GM21423 (cell line): ENCODE data around the gene CFHR5.
"Not testable (repeated sequence)": the region's sequence is repeated elsewhere in the genome, so short reads cannot be mapped to it uniquely, and the experiment has no call there.

ENCODE experiments used
- ATAC-seq: cut with Tn5 transposase; IDR thresholded peaks from one replicate; pipeline ENCODE4 v1.9.1; 2021; ENCODE audit warnings: mild to moderate bottlenecking, moderate library complexity; ENCODE audit not compliant: unreplicated experiment

The CFHR5 gene

DNA sequence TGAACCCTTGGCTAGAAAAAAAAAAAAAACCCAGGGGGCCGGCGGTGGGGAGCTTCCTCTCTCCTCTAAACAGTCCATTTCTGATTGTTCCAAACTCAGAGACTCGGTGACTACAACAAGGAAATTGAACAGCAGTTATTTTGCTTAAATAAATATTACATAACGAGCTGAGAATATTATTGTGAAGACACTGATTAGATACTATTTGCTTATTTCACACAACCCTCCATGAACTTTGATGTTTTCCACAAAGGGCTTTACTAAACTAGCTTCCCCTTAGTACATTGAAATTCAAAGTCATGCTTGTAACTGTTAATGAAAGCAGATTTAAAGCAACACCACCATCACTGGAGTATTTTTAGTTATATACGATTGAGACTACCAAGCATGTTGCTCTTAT is at the start of gene CFHR5:
Gene CFHR5 (plus strand): TSS at position 279 of the 400 bp plus-strand sequence. CDS start 109 bp downstream, at position 388.
- ATAC-seq = no peak

DNA sequence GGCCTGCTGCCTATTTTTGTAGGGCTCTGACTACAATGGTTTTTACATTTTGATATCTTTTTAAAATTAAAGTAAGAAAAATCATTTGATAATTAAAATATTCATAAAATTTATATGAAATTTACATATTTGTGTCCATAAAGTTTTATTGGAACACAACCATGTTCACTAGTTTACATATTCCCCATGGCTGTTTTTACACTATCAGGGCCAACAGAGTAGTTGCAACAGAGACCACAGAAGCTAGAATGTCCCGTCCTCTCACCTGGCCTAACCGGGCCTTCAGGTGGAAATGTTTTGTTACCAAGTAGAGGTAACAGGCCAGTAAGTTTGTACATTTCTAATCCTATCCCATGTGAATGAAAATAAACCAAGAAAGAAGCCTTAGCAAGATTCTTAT is 44.5 kb upstream of the CFHR5 start:
- not testable (repeated sequence) for ATAC-seq

DNA sequence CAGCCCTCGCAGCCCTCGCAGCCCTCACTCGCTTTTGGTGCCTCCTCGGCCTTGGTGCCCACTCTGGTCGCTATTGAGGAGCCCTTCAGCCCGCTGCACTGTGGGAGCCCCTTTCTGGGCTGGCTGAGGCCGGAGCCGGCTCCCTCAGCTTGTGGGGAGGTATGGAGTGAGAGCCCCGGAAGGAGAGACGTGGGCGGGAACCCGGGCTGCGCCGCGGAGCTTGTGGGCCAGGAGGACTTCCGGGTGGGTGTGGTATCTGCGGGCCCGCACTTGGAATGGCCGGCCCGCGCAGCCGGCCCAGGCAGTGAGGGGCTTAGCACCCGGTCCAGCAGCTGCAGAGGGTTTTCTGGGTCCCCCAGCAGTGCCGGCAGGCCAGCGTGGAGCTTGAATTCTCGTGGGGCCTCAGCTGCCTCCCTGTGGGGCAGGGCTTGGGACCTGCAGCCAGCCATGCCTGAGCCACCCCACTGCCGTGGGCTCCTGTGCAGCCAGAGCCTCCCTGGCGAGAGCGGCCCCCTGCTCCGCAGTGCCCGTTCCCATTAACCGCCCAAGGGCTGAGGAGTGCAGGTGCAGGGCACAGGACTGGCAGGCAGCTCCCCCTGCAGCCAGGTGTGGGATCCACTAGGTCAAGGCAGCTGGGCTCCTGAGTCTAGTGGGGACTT is 43.7 kb upstream of the CFHR5 start:
- no peak for ATAC-seq

DNA sequence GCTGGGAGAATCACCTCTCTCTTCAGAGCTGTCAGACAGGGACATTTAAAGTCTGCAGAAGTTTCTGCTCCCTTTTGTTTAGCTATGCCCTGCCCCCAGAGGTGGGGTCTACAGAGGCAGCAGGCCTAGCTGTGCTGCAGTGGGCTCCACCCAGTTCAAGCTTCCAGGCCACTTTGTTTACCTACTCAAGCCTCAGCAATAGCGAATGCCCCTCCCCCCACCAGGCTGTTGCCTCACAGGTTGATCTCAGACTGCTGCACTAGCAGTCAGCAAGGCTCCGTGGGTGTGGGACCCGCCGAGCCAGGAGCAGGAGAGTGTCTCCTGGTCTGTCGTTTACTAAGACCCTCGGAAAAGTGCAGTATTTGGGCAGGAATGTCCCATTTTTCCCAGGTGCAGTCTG is 35.9 kb upstream of the CFHR5 start:
- ATAC-seq = not testable (repeated sequence)

DNA sequence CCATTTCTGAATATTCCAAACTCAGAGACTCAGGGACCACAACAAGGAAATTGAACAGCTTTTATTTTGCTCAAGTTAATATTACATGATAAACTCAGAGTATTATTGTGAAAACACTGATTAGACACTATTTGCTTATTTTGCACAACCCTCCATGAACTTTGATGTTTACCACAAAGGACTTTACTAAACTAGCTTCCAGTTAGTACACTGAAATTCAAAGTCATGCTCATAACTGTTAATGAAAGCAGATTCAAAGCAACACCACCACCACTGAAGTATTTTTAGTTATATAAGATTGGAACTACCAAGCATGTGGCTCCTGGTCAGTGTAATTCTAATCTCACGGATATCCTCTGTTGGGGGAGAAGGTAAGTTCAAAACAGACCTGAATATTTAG is 33.8 kb upstream of the CFHR5 start, which contains the start of gene CFHR2:
Gene CFHR2 (plus strand): TSS at position 171 of the 400 bp plus-strand sequence. CDS start 143 bp downstream, at position 314.
- not testable (repeated sequence) for ATAC-seq

DNA sequence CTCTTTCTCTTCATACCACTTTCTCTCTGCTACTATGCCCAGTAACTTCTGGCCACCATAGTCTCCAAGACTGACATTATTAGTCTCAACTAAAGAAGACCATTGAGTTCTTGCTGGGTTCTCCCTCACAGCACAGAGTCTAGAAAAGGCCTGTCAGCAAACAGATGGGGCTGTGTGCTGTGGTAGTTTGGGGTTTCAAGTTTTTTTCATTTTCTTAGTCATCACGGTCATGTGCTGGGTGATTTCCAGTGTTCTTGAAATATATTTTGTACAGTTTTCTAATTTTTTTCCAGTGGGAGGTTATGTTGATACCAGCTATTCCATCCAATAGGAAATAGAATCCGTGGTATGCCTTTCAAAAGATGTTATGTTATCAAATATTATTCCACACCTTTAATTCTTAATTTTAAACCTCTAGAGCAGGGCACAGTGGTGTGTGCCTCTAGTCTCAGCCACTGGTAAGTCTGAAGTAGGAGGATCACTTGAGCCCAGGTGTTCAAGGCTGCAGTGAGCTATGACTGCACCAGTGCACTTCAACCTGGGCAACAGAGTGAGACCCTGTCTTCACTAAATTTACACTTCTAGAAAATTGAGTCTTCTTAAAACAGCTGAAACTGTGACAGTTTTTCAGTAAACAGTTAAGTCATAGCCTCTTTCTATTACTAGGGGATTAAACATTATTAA is 25.5 kb upstream of the CFHR5 start:
- ATAC-seq = peak; percentile 84

DNA sequence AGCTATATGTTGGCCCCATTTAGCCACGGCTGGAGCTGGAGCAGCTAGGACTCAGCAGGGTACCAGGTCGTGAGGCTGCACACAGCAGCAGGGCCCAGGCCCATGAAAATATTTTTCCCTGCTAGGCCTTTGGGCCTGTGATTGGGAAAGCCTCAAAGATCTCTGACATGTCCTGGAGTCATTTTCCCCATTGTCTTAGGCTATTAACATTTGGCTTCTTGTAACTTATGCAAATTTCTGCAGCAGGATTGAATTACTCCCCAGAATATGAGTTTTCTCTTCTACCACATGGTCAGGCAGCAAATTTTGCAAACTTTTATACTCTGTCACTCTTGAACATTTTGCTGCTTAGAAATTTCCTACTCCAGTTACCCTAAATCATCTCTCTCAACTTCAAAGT is 22.6 kb upstream of the CFHR5 start:
- no peak for ATAC-seq

DNA sequence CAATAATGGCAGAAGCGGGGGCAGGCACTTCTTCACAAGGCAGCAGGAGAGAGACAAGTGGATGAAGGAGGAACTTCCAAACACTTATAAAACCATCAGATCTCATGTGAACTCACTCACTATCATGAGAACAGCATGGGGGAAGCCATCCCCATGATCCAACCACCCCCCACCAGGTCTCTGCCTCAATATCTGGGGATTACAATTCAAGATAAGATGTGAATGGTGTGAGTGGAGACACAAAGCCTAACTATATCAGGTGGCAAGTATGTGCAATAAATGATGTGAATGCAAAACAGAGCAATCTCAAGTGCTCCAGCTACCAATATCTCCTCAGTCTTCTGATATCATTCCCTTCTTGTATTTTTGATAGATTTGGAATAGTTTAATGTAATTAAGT is 21.4 kb upstream of the CFHR5 start:
- no peak for ATAC-seq

DNA sequence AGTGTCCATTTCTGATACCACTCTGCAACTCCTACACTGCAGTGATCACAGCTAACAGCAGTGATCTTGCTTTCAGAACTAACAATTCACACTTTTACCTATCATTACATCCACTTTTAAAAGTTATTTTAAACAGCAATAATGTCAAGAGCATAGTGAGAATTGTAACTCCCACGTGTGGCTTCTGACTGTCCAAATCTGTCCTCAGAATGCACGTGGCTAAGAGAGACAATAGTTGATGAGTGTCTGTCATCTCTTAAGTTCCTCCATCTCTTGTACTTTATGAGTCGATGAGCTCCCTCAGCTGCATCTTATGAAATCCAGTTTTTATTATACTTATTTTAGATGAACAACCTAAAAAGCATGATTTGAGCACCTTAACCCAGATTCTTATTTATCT is 16.5 kb upstream of the CFHR5 start:
- no peak for ATAC-seq

DNA sequence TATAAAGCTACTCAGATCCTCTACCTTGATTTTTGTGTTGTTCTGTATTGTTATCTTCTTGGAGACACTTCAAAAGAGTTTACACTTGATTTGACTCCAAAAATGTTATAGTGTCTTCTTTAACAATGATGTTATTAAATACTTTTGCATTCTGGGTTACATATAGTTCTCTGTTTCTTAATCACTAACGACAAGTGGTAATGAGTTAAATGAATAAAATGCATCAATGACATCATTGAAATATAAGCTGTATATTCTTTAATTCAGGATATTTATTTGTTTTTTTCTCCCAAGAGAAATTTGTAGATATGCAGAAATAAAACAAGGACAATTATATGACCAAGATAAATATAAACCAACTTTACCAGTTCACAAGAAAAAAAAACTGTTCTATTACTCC is 7.2 kb upstream of the CFHR5 start:
- no peak for ATAC-seq

DNA sequence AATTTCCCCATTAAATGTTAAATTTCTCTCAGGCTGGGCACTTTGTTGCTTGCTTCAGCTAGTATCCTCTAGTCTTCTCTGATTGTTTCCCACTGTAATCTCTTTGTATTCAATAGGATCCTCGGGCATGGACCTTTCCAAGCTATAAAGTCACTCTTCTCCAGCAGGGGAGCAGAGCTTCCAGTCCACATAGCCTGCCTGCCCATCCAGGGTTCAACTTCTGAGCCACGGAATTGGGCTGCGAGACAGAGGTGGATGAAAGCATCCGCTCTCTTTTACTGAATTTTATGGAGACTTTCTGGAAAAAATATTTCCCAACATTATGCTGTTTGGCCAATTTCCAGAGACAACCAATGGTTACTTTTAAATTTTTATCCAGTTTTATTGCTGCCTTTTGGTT is 1.1 kb upstream of the CFHR5 start:
- ATAC-seq = no peak

DNA sequence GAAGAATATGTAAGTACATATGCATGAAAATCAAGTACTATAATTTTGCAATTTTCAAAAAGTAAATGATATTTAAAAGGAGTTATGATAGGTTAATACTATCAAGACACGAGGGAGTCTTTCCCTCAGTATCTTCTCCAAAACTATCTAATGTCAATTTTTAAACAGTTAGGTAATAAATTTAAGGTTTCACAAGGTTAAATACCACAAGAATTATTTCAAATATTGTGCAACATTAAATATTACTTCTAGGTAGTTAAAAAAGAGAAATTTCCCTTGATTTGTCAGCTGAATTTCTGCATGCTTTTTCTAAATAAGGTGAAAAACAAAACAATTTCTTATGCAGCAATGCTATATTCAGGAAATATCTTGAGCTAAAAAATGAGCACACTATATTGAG is 3.5 kb downstream of the CFHR5 start:
- ATAC-seq = no peak

DNA sequence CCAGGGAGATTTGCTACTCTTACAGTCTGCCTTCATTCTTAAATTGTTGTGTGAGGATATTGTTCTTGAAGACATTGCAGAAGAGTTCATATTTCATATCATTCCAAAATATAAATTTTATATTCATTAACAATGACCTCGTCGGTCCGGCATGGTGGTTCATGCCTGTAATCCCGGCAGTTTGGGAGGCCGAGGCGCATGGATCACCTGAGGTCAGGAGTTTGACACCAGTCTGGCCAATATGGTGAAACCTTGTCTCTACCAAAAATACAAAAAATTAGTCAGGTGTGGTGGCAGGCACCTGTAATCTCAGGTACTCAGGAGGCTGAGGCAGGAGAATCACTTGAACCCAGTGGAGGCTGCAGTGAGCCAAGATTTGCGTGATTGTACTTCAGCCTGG is 4.9 kb downstream of the CFHR5 start:
- ATAC-seq = not testable (repeated sequence)

DNA sequence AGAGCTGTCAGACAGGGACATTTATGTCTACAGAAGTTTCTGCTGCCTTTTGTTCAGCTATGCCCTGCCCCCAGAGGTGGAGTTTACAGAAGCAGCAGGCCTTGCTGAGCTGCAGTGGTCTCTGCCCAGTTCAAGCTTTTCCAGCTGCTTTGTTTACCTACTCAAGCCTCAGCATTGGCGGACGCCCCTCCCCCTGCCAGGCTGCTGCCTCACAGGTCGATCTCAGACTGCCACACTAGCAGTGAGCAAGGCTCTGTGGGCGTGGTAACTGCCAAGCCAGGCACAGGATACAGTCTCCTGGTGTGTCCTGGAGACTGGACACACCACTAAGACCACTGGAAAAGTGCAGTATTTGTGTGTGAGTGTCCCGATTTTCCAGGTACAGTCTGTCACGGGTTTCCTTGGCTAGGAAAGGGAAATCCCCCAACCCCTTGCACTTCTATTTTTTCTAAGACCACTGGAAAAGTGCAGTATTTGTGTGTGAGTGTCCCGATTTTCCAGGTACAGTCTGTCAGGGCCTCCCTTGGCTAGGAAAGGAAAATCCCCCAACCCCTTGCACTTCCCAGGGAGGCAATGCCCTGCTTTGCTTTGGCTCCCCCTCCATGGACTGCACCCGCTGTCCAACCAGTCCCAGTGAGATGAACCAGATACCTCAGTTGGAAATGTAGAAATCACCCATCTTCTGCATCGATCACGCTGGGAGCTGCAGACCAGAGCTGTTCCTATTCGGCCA is 14.7 kb downstream of the CFHR5 start:
- not testable (repeated sequence) for ATAC-seq

DNA sequence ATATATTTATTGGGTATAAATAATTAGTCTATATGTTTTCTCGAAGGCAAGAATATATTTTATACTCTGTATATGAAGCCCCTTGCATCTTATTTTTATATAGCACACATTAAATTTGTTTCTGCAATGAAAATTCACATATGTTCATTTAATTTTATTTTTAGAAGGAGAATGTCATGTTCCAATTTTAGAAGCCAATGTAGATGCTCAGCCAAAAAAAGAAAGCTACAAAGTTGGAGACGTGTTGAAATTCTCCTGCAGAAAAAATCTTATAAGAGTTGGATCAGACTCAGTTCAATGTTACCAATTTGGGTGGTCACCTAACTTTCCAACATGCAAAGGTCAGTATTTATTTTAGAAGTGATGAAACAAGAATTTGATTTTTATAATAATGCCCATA is 16.6 kb downstream of the CFHR5 start:
- ATAC-seq = no peak

DNA sequence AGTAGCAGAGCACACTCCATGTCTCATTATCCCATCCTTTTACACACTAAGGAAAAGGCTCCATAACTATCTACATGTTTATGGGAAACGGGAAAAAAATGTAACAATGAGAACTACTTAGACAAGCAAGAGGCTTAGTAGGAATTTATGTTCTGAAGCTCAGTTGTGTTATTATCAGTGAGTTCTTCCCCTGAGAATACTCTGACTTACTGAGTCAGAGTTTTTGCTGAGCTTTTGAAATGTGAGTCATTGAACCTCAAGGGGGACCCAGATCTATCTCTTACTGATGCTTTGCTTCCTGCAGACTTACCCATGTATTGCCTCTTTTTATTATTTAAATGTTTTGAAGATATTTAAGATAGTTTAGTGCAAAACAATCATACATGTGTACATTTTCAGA is 20.1 kb downstream of the CFHR5 start:
- ATAC-seq = no peak

DNA sequence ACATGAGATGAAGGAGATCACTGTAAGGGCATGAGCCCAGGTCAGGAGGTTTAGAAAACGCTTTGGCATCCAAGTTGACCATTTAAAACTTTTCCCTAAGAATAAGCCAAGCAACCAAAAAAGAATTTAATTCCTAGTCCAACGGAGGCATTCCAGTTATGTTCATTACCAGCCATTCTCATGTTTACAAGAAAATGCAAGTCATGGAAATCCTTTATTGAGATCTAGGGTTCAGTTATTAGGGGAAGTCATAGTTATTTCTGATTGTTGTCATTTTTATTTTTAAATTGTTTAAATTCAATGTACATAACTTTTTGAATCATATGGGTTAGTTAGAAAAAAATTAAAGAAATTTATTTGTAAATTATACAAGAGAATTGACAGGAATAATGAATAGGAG is 24.5 kb downstream of the CFHR5 start:
- ATAC-seq = no peak

DNA sequence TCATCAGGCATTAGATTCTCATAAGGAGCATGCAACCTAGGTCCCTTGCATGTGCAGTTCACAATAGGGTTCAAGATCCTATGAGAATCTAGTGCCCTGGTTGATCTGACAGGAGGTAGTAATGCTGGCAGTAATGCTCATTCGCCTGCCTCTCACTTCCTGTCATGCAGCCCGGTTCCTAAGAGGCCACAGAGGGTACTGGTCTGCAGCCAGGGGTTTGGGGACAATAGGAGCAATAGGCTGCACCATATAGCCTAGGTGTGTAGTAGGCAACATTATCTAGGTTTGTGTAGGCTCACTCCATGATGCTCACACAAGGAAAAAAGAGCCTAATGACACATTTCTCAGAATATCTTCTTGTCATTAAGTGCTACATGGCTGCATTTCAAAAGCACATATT is 25.8 kb downstream of the CFHR5 start:
- ATAC-seq = no peak

DNA sequence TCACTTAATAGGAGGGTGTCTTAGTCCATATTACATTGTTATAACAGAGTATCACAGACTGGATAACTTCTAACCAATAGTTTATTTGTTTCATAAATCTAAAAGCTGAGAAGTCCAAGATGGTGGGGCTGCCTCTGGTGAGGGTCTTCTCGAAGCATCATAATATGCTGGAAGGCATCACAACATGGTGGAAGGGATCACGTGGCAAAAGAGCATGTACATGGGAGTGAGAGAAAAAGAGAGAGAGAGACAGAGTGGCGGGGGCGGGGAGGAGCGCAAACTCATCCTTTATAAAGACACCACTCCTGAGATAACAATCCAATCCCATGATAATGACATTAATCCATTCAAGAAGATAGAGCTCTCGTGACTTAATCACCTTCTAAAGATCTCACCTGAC is 31.5 kb downstream of the CFHR5 start:
- no peak for ATAC-seq

DNA sequence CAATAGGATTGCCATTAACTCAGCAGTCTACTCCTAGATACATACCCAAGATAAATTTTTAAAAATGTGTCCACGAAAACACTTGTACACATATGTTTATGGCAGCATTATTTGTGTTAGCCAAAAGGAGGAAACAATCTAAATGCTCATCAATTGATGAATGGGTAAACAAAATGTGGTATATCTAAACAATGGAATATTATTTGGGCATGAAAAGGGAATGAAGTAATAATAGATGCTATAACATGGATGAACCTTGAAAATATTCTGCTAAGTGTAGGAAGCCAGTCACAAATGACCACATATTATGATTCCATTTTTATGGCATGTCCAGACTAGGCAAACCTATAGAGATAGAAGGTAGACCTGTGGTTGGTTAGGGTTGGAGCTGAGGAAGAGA is 34.3 kb downstream of the CFHR5 start:
- no peak for ATAC-seq

DNA sequence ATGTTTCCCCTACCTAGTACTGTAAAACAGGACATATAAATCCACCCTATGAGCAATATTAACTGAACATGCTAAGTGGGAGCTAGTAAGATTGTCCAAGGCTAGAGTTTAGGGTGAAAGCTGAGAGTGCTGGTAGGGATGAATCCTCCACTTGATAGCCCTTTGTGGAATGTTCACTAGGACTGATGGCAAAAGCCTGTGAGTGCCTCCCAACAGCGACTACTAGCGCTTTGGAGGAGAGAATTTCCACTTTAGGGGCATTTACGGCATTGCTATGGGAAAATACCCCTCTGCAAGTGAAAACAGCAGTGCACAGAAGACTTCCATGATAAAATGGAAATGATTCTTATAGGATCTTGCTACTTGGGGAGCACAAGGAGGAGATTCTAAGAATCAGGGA is 35.9 kb downstream of the CFHR5 start:
- no peak for ATAC-seq

DNA sequence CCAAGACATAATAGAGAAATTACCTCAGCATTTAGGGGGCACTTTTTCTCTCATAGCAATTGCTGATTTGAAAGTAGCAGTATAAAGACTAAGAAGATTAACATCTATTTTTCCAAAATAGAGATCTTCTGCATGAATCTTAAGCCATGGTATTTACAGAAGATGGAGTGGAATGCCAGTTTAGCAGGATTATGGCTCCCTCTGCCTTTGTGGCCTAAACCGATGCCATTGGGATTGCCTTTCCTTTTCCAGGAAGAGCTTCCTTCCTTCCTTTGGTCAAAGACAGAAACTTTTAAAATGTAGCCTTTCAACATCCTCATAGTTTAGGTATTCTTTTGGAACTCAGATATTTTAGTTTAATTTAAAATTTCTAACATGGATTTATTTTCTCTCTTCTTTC is 39.4 kb downstream of the CFHR5 start:
- no peak for ATAC-seq
